Mucosa of gallbladder (tissue), 1 donor: ENCODE measurements around the gene RESF1. TPM values are rescaled to one million over a fixed set of nuclear protein-coding genes. Genes with fewer than 3 reads are reported as not detected.

Source experiments
- DNase-seq: peaks from one replicate; pipeline ENCODE4 v3.0.0-alpha.2; 2020; ENCODE audit warnings: low spot score
- total RNA-seq: library from RNA; stranded (reverse); gene quantifications from one replicate; pipeline ENCODE4 v1.2.1, GENCODE V29; 2021
- donor health status: DM: no; HTN: no; CAD: no.

Gene RESF1
- total RNA-seq, 1 donor from 2014 or later: 66.1 TPM

DNA sequence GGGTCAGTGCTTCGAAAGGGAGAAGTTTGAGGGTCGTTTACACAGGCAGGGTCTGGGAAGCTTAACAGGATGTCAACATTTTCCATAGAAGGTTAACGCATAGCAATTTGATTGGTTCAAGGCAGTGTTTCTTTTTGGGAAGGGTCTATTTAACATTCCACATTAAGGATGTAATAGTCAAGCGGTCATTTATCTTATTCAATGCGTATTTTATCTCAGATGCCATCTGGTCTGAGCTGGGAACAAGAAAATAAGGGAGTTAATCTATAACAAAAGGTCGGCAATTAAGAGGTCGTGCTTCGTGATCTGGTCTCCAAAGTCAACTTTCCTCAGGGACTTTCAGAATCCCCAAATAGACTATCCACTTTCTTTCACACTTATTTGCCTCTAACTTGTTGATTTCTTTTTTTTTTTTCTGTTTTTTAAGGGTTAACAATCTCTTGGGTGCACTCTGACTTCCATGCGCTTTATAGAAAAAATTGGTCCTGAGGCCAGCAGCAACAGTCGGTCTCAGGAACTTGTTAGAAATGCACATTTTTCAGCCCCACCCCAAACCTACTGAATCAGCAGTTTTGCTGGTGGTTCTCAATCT is 550 bp upstream of the RESF1 start:
- DNase-seq: no peak

GRCh38 chr12:31959701-31960391 is 631 bp downstream of the RESF1 start:
- DNase-seq: peak; percentile 69

DNA sequence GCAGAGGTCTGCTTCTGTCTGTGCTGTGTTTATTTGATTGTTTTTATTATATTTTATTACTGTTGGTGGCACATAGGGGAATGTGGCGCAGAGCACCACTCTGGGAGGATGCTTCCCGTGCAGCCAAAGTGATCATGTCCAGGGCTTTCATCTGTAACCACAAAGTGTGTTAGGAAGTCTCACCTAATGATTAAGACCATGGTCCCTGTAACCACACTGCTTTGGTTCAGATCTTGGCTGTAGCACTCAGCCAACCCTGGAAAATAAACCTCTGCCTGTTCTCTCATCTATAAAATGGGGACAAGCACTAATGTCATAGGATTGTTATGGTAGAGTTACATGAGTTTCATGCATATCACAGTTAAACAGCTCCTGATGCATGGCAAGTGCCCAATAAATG is 1.9 kb downstream of the RESF1 start:
- DNase-seq: no peak

DNA sequence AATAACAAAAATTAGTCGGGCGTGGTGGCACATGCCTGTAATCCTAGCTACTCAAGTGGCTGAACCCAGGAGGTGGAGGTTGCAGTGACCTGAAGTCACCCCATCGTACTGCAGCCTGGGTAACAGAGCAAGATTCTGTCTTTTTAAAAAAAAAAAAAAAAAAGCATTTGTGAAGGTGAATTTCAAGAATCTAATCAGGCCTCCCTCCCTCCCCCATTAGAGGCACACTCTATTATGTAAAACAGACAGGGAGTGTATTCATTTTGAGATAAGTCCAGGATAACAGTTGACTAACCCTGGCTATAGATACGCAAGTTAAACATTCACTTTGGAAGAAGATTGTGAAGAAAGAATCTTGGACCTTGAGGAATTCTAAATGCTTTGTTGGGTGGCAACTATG is 2.9 kb downstream of the RESF1 start:
- DNase-seq: no peak

DNA sequence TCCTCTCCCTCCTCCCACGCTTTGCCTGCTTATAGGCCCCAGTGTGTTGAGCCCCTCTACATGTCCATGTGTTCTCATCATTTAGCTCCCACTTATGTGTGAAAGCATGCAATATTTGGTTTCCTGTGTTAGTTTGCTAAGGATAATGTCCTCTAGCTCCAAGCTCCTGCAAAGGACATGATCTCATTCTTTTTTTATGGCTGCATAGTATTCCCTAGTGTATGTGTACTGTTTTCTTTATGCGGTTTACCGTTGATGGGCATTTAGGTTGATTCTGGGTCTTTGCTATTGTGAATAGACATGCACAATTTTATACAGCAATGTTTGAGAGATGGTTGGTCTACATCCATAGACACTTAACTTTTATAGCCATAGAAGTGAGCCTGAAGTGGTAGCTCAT is 5.1 kb downstream of the RESF1 start:
- DNase-seq: no peak

DNA sequence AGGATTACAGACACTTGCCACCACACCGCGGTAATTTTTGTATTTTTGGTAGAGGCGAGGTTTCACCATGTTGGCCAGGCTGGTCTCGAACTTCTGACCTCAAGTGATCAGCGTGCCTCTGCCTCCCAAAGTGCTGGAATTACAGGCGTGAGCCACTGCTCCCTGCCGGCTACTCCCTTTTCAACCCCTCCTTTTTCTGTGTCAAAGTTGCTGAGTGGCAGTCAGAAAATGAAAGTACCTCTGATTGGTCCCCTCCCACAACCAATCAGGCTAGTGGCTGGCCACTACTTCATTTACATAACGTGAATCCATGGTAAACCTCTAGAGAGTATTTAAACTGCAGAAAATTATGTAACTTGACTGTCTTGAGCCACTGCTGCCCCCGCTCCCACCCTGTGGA is 5.9 kb downstream of the RESF1 start:
- DNase-seq: no peak

GRCh38 chr12:31966558-31967205 is 7.5 kb downstream of the RESF1 start:
- DNase-seq: no peak

DNA sequence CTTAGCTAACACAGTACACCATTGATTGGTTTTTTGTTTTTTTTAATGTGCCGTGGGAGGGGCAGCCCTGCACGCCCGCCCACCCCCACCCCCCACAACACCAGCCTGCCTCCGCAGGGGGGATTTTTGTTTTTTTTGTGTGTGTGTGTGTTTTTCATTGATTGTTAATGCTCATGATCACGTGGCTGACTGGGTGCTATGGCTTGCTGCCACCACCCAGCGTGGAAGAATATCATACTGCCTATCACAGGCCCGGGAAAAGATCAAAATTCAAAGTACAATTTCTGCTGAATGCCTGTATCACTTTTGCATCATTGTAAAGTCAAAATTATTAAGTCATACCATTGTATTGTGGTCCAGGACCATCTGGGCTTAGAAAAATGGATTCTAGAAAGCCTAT is 8.3 kb downstream of the RESF1 start:
- DNase-seq: peak; percentile 51

DNA sequence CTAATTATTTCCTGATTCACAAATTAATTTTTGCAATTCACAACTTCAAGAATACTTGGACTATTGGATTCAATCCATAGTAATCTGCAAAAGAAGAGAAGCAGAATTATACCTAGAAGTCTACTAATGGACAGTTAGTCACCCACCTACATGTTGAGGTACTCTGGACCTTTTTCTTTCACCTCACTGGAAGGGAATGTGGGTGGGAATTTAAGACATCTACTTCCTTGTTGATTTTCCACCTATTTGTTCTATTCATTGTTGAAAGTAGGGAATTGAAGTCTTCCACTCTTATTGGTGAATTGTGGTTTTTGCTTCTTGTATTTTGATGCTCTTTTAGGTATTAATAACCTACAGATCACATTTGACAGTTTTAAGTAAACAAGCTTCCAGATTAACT is 11.0 kb downstream of the RESF1 start:
- DNase-seq: no peak

GRCh38 chr12:31973818-31974217 is 14.6 kb downstream of the RESF1 start:
- DNase-seq: no peak

DNA sequence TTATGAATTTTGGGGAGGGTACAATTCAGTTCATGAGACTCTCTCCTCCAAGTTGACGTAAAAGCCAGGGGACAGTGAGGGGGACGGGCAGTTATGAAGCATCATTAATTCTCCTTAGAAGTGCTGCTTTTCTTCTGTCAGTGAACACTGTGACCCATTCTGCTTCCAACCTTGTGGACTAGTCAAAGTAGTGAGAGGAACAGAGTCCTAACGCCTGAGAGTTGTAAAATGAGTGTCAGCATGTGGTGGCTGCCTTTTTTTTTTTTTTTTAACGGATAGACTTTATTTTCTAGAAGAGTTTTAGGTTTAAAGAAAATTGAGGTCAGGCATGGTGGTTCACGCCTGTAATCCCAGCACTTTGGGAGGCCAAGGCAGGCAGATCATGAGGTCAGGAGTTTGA is 15.5 kb downstream of the RESF1 start:
- no peak for DNase-seq

GRCh38 chr12:31984806-31985591 is 25.8 kb downstream of the RESF1 start:
- DNase-seq: no peak

GRCh38 chr12:31985832-31986231 is 26.6 kb downstream of the RESF1 start:
- DNase-seq: no peak

DNA sequence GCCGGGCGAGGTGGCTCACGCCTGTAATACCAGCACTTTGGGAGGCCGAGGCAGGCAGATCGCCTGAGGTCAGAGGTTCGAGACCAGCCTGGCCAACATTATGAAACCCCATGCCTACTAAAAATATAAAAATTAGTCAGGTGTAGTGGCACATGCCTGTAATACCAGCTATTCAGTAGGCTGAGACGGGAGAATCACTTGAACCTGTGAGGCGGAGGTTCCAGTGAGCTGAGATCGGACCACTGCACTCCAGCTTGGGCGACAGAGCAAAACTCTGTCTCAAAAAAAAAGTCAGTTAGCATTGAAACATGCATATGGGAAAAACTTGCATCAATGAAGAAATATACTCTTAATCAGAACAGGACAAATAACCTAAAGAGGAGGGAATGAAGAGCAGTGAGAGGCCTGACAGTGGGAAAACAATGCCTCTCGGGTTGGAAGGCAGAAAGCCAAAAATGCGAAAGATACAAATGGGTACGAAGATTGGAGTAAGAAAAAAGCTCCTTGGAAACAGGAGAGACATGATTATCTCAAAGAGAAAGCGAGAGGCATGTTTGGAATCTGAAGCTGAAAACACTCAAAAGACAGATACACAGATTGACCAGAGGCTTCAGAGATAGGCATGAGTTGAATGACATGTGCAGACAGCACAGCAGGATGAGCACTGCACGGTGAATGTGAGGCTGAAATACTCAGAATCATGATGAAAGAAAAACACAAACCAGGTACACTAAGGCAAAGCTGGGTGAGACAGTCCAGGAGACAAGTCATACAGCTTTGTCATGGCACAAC is 30.6 kb downstream of the RESF1 start:
- no peak for DNase-seq

GRCh38 chr12:31991146-31991545 is 31.9 kb downstream of the RESF1 start:
- DNase-seq: no peak

GRCh38 chr12:31991815-31992214 is 32.6 kb downstream of the RESF1 start:
- no peak for DNase-seq

DNA sequence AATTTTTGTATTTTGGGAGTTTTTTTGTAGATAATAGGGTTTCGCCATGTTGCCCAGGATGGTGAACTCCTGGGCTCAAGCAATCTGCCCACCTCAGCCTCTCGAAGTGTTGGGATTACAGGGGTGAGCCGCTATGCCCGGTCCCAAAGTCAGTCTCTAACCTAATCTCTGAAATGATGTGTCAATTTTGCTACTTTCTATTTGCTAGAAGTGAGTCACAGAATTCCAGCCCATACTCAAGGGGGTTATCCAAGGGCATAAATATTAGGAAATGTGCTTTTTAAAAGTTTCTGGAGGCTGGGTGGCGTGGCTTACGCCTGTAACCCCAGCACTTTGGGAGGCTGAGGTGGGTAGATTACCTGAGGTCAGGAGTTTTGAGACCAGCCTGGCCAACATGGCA is 40.5 kb downstream of the RESF1 start:
- no peak for DNase-seq

DNA sequence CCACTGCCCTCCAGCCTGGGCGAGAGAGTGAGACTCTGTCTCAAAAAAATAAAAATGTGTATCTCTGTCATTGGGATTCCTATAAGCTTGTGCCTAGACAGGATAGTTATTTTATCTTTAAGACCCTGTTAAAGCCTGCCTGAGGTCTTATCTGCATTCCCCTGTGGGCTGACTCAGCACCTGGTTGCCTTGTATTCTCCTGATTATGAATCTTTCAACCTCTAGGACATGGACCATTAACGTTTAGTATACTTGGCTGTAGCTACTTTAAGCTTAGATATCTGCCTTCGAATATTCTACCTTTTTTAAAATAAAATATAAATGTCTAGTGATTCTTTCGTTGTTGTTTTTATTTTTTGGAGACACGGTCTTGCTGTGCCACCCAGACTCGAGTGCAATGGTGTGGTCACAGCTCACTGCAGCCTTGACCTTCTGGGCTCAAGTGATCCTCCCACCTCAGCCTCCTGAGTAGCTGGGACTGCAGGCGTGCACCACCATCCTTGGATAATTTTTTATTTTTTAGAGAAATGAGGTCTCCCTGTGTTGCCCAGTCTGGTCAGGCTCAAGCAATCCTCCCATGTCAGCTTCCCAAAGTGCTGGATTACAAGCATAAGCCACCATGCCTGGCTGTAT is 41.3 kb downstream of the RESF1 start:
- DNase-seq: no peak

DNA sequence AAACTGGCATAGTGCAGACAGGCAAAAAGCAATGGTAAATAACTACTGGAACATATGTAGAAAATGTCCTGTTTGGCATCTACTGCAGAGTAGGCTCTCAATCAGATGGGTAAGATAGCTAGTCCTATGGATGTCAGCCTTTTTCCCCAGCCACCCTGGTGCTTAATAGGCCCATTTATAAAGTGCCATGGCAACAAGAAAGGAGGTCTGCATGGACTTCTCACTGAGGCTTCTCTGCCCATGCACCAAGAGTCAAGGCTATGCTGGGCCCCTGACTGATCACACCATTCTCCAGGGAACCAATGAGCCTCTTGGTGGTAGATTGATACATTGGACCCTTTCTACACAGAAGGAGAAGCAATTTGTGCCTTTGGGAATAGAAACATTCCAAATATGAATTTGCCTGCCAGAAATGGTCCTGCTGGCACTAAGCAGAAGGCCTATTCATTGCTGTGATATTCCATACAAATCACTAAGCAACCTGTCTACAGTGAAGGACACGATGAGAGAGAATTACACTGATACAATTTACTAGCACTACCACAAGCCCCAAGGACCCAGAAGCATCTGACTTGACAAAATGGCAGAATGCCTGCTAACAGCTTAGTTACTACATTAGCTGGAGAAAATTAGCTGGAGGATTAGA is 43.8 kb downstream of the RESF1 start:
- no peak for DNase-seq

- DNase-seq: no peak
These were observed 44.4 kb downstream of the RESF1 start for GRCh38 chr12:32003654-32004053.
